Naive thymus-derived CD4-positive, alpha-beta T cell (primary cell): ENCODE measurements around the gene GRAMD4. TPM values are rescaled to one million over a fixed set of nuclear protein-coding genes. Genes with fewer than 3 reads are reported as not detected.
A peak's percentile ranks its signal among the peaks of the same experiment; 100 is the strongest.
"Not testable (repeated sequence)": the region's sequence is repeated elsewhere in the genome, so short reads cannot be mapped to it uniquely, and the experiment has no call there.

Experiments
- ATAC-seq: fragments of 150-1000 bp; cut with Tn5 transposase; 2 replicates; pipeline ENCODE4 v1.10.0; 2021; ENCODE audit warnings: mild to moderate bottlenecking, moderate library complexity
- CTCF ChIA-PET: fragments of 350-600 bp; sonication (Branson Sonifier 250); formaldehyde crosslinking; loops from one replicate; lab custom pipeline; 2021; ENCODE audit warnings: antibody characterized with exemption; lab: Charles Lee
- POLR2A ChIA-PET: fragments of 350-600 bp; sonication (Branson Sonifier 250); formaldehyde crosslinking; loops from one replicate; lab custom pipeline; 2021; ENCODE audit warnings: antibody characterized with exemption, inconsistent platforms; lab: Charles Lee
- DNase-seq, 9 donors: peaks; one replicate each; pipeline versions ENCODE4 v3.0.0 to v3.0.0-alpha.2; 2020 to 2022; ENCODE audit warnings: mixed read lengths in 1 of 9
- H3K27ac ChIP-seq: one replicate; pipeline ENCODE4 v1.7.0; 2013; ENCODE audit warnings: mild to moderate bottlenecking, low read depth, low read length, moderate library complexity
- H3K27me3 ChIP-seq, 2 donors: one replicate each; pipeline ENCODE4 v1.7.0; 2013; ENCODE audit warnings: low read length in 2 of 2, mild to moderate bottlenecking in 2 of 2, moderate library complexity in 2 of 2; ENCODE audit not compliant: control insufficient read depth in 2 of 2, insufficient read depth in 2 of 2
- H3K36me3 ChIP-seq, 3 experiments: 1 replicate in 2 of 3; 2 replicates in 1 of 3; pipeline ENCODE4 v1.7.0; 2013; ENCODE audit warnings: low read length in 3 of 3, mild to moderate bottlenecking in 3 of 3, moderate library complexity in 1 of 3; ENCODE audit not compliant: insufficient read depth in 3 of 3, control insufficient read depth in 2 of 3
- H3K4me1 ChIP-seq, 2 donors: one replicate each; pipeline ENCODE4 v1.7.0; 2013; ENCODE audit warnings: low read length in 2 of 2, mild to moderate bottlenecking in 2 of 2, moderate library complexity in 1 of 2; ENCODE audit not compliant: control insufficient read depth in 2 of 2, insufficient read depth in 2 of 2
- H3K4me3 ChIP-seq: 2 replicates; pipeline ENCODE4 v1.7.0; 2013; ENCODE audit warnings: mild to moderate bottlenecking, low read length
- H3K9me3 ChIP-seq, 3 experiments: 1 replicate in 2 of 3; 2 replicates in 1 of 3; pipeline ENCODE4 v1.7.0; 2013; ENCODE audit warnings: low read length in 3 of 3; ENCODE audit not compliant: control insufficient read depth in 2 of 3
- H3K27ac Mint-ChIP-seq, 9 donors: one replicate each; pipeline ENCODE4 v1.8.0; 2020 to 2022; ENCODE audit warnings: mixed read lengths in 9 of 9, mild to moderate bottlenecking in 8 of 9, moderate library complexity in 5 of 9, inconsistent platforms in 2 of 9
- H3K27me3 Mint-ChIP-seq, 5 donors: one replicate each; pipeline ENCODE4 v1.8.0; 2021 to 2022; ENCODE audit warnings: mixed read lengths in 5 of 5, mild to moderate bottlenecking in 1 of 5
- H3K36me3 Mint-ChIP-seq, 5 donors: one replicate each; pipeline ENCODE4 v1.8.0; 2020 to 2022; ENCODE audit warnings: mixed read lengths in 5 of 5, mild to moderate bottlenecking in 3 of 5, inconsistent platforms in 1 of 5
- H3K4me1 Mint-ChIP-seq, 7 donors: one replicate each; pipeline ENCODE4 v1.8.0; 2020 to 2022; ENCODE audit warnings: mixed read lengths in 7 of 7, mild to moderate bottlenecking in 3 of 7, inconsistent platforms in 1 of 7
- H3K4me3 Mint-ChIP-seq, 10 donors: one replicate each; pipeline ENCODE4 v1.8.0; 2020 to 2022; ENCODE audit warnings: mild to moderate bottlenecking in 10 of 10, mixed read lengths in 10 of 10, moderate library complexity in 6 of 10, inconsistent platforms in 2 of 10
- H3K9me3 Mint-ChIP-seq, 11 donors: one replicate each; pipeline ENCODE4 v1.8.0; 2020 to 2022; ENCODE audit warnings: mixed read lengths in 11 of 11, mild to moderate bottlenecking in 4 of 11, inconsistent platforms in 1 of 11, moderate library complexity in 1 of 11
- intact Hi-C, 2 donors: fragments of 100-400 bp; cut with micrococcal nuclease; formaldehyde crosslinking; loops; one replicate each; pipeline ENCODE4 v1.15.1; 2023
- polyA plus RNA-seq, 2 donors: library from polyadenylated mRNA; unstranded; fragments of 300-500 nt; fragmentation: Illumina TruSeq; gene quantifications; one replicate each; pipeline ENCODE4 v1.2.3, GENCODE V29; 2021
- total RNA-seq, 6 experiments: library from RNA in 5 of 6; stranded (reverse) in 5 of 6; gene quantifications; 1 replicate in 5 of 6; 2 replicates in 1 of 6; pipeline ENCODE4 v1.2.3 and lab custom pipeline; 2021 to 2026

GRAMD4 gene
- total and polyA plus RNA-seq, 7 experiments from 2014 or later, result 2.1 to 48.5 (median 14.8) TPM

GRCh38 chr22:46629291-46629690, 9.1 kb downstream of the GRAMD4 start:
- no peak for DNase-seq
- Mint-ChIP-seq H3K4me1 (peaks cover 0 to 3% (median 0%) of the 10 kb centered on the region in 7 donors), H3K27me3 (no peaks in the 10 kb centered on the region), H3K36me3 (peaks cover 0 to 7% (median 0%) of the 10 kb centered on the region in 5 donors), H3K9me3 (no peaks in the 10 kb centered on the region), H3K4me3 (no peak overlapping the region), H3K27ac (no peak overlapping the region)
- POLR2A ChIA-PET, result interaction anchor here (0.5 kb wide), 1 partner anchor 177 kb away, joined by 3 read pairs; no protein-coding TSS in a partner anchor
- intact Hi-C loops, result no loop called here
- H3K27ac ChIP-seq, result no peak overlapping the region
- CTCF ChIA-PET, result no interaction called here
- no peaks in the 10 kb centered on the region for H3K27me3 ChIP-seq
- H3K36me3 ChIP-seq, result peaks cover 0 to 4% (median 0%) of the 10 kb centered on the region in 3 experiments
- ATAC-seq, result no peak
- H3K4me1 ChIP-seq, result no peaks in the 10 kb centered on the region
- H3K4me3 ChIP-seq, result no peak overlapping the region
- H3K9me3 ChIP-seq, result no peaks in the 10 kb centered on the region

GRCh38 chr22:46631113-46631512, 10.9 kb downstream of the GRAMD4 start:
- H3K27me3 ChIP-seq, result no peaks in the 10 kb centered on the region
- H3K4me1 ChIP-seq, result no peaks in the 10 kb centered on the region
- ChIA-PET POLR2A (no interaction called here), CTCF (no interaction called here)
- H3K9me3 ChIP-seq, result no peaks in the 10 kb centered on the region
- H3K36me3 ChIP-seq, result peaks cover 0 to 4% (median 0%) of the 10 kb centered on the region in 3 experiments
- no peak for DNase-seq
- no peak overlapping the region for H3K4me3 ChIP-seq
- Mint-ChIP-seq H3K27me3 (no peaks in the 10 kb centered on the region), H3K4me3 (no peak overlapping the region), H3K36me3 (peaks cover 0 to 8% (median 0%) of the 10 kb centered on the region in 5 donors), H3K27ac (no peak overlapping the region), H3K9me3 (no peaks in the 10 kb centered on the region), H3K4me1 (peaks cover 0 to 3% (median 0%) of the 10 kb centered on the region in 7 donors)
- intact Hi-C loops, result no loop called here
- no peak overlapping the region for H3K27ac ChIP-seq
- ATAC-seq, result no peak

GRCh38 chr22:46632646-46633249, 12.6 kb downstream of the GRAMD4 start:
- DNase-seq, result no peak
- Mint-ChIP-seq H3K9me3 (no peaks in the 10 kb centered on the region), H3K4me1 (peaks cover 0 to 3% (median 0%) of the 10 kb centered on the region in 7 donors), H3K4me3 (no peak overlapping the region), H3K27me3 (no peaks in the 10 kb centered on the region), H3K27ac (no peak overlapping the region), H3K36me3 (peaks cover 0 to 8% (median 0%) of the 10 kb centered on the region in 5 donors)
- H3K4me1 ChIP-seq, result no peaks in the 10 kb centered on the region
- no peaks in the 10 kb centered on the region for H3K27me3 ChIP-seq
- no peak overlapping the region for H3K27ac ChIP-seq
- H3K9me3 ChIP-seq, result no peaks in the 10 kb centered on the region
- H3K36me3 ChIP-seq, result peaks cover 0 to 4% (median 0%) of the 10 kb centered on the region in 3 experiments
- intact Hi-C loops, result no loop called here
- H3K4me3 ChIP-seq, result no peak overlapping the region
- ChIA-PET POLR2A (no interaction called here), CTCF (no interaction called here)
- ATAC-seq, result no peak

DNA sequence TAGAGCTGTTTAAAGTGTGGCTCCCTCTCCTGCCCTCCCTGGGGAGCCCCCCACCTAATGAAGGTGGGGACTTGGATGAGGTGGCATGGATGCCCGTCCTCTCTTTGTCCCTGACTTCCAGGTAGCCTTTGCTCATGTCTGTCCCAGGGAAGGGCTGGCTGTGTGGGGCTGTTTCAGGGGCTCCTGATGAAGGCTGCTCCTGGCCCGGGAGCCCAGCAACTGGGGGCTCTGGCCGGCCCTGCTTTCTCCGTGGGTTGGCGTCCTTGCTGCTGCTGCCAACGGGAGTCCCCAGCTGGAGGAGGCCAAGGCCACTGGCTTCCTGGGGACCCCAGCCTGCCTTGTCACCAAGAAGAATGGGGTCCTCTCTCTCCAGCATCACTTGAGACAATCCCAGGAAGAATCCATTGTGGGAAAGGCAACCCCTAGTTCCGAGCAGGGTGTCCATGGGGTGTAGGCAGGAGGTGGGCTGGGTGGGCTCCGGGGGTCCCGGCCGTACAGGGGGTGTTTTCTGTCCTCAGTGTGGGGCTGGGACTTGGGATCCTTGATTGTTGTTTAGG, 13.2 kb downstream of the GRAMD4 start:
- ChIA-PET CTCF (no interaction called here), POLR2A (no interaction called here)
- Histone ChIP-seq H3K4me3 (no peak overlapping the region), H3K4me1 (no peaks in the 10 kb centered on the region), H3K27me3 (no peaks in the 10 kb centered on the region), H3K36me3 (peaks cover 0 to 4% (median 0%) of the 10 kb centered on the region in 3 experiments), H3K9me3 (no peaks in the 10 kb centered on the region), H3K27ac (no peak overlapping the region)
- Mint-ChIP-seq H3K9me3 (no peaks in the 10 kb centered on the region), H3K4me1 (peaks cover 0 to 3% (median 0%) of the 10 kb centered on the region in 7 donors), H3K27ac (no peak overlapping the region), H3K4me3 (no peak overlapping the region), H3K36me3 (peaks cover 0 to 8% (median 0%) of the 10 kb centered on the region in 5 donors), H3K27me3 (no peaks in the 10 kb centered on the region)
- DNase-seq (no peak), ATAC-seq (no peak)
- intact Hi-C loops, result no loop called here

GRCh38 chr22:46634011-46634699, 14.0 kb downstream of the GRAMD4 start:
- Histone ChIP-seq H3K4me1 (no peaks in the 10 kb centered on the region), H3K9me3 (no peaks in the 10 kb centered on the region), H3K27me3 (no peaks in the 10 kb centered on the region), H3K27ac (no peak overlapping the region), H3K36me3 (peaks cover 0 to 4% (median 0%) of the 10 kb centered on the region in 3 experiments), H3K4me3 (no peak overlapping the region)
- POLR2A ChIA-PET, result interaction anchor here (0.6 kb wide), 1 partner anchor 1973 kb away, joined by 6 read pairs; no protein-coding TSS in a partner anchor
- Mint-ChIP-seq H3K27ac (peak overlapping the region in 2 of 9 donors; percentile 12 to 54), H3K27me3 (no peaks in the 10 kb centered on the region), H3K4me3 (no peak overlapping the region), H3K36me3 (peaks cover 0 to 8% (median 0%) of the 10 kb centered on the region in 5 donors), H3K9me3 (no peaks in the 10 kb centered on the region), H3K4me1 (peaks cover 0 to 6% (median 5%) of the 10 kb centered on the region in 7 donors)
- CTCF ChIA-PET, result no interaction called here
- ATAC-seq (no peak), DNase-seq (no peak)
- intact Hi-C loops, result no loop called here

- H3K4me1 ChIP-seq, H3K27ac ChIP-seq, H3K4me1 Mint-ChIP-seq, DNase-seq, H3K27me3 Mint-ChIP-seq, H3K4me3 ChIP-seq, H3K36me3 ChIP-seq, H3K27ac Mint-ChIP-seq, H3K9me3 Mint-ChIP-seq, POLR2A ChIA-PET, H3K36me3 Mint-ChIP-seq, intact Hi-C loops, H3K4me3 Mint-ChIP-seq, H3K27me3 ChIP-seq, H3K9me3 ChIP-seq, ATAC-seq: not testable (repeated sequence)
- CTCF ChIA-PET, result interaction anchor here (1.4 kb wide), 1 partner anchor 72 kb away, joined by 3 read pairs; no protein-coding TSS in a partner anchor
Observed at GRCh38 chr22:46634973-46635685, 14.9 kb downstream of the GRAMD4 start.
